LHCN-M2 (cell line): Measurements from ENCODE around the gene MAFG. TPM values are rescaled to one million over a fixed set of nuclear protein-coding genes. Genes with fewer than 3 reads are reported as not detected.

ENCODE experiments used
- DNase-seq: peaks from one replicate; pipeline ENCODE4 v3.0.0-alpha.2; 2012; ENCODE audit warnings: low read depth
- total RNA-seq: library from RNA; depleted of rRNA; stranded (reverse); fragments of >200 nt; gene quantifications from 2 replicates; pipeline ENCODE4 v1.2.3, GENCODE V29; 2014

The MAFG gene
- total RNA-seq, 1 experiment from 2014 or later = 18.8 TPM

DNA sequence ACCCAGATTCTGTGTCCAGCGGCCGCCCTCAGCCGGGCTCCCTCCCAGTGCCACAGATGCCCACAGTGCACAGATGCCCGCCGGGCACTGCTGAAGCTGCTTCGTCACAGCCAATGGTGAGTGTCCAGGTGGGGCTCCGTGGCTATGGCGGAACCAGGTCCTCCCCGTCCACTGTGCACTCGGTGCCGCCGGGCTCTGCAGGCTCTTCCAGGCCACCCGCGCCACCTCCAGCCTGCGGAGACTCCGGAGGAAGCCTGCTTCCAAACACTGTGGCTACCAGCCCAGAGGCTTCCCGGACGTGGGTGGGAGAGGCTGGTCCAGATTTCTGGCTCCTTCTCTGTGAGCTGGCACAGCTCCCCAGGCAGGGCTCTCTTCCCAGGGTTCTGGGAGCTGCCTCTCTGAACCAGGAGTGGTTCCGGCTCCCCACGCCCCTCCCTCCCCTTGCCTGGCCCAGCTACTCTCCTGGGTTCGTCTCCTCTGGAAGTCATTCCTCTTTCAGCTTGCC lies 12.4 kb upstream of the MAFG start:
- no peak for DNase-seq

GRCh38 chr17:81939218-81939617 lies 11.7 kb upstream of the MAFG start:
- DNase-seq = no peak

GRCh38 chr17:81935709-81936084 lies 8.2 kb upstream of the MAFG start:
- no peak for DNase-seq

GRCh38 chr17:81934850-81935708 lies 7.5 kb upstream of the MAFG start:
- DNase-seq = no peak

DNA sequence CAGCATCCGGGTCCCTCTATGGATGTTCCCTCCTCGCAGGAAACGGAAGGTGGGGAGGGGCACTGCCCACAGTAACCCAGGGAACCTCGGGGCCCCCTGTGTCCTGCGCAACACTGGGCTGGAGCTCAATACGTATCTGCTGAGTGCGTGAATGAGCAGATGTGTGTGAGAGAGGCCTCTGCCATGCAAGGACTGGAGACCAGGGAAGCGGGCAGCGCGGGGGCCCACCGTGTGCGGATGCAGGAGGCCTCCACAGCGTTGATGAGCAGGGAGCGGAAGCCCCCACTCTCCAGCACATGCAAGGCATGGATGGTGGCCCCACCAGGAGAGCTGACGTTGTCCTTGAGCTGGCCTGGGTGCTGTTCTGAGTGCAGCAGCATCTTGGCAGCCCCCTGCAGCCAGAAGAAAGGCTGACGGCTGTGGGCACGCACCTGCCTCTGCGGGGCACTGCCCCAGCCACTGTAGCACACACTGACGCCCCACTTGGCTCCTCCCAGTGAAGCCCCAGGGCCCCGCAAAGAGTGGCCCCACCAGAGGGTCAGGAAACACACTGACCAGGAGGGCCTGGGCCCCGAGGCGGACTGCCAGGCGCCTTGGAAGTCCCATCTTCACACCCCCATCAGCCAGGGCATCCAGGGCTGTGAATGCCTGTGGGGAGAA lies 6.7 kb upstream of the MAFG start:
- no peak for DNase-seq

- DNase-seq = no peak
Measured at GRCh38 chr17:81933178-81933699, 5.7 kb upstream of the MAFG start.

DNA sequence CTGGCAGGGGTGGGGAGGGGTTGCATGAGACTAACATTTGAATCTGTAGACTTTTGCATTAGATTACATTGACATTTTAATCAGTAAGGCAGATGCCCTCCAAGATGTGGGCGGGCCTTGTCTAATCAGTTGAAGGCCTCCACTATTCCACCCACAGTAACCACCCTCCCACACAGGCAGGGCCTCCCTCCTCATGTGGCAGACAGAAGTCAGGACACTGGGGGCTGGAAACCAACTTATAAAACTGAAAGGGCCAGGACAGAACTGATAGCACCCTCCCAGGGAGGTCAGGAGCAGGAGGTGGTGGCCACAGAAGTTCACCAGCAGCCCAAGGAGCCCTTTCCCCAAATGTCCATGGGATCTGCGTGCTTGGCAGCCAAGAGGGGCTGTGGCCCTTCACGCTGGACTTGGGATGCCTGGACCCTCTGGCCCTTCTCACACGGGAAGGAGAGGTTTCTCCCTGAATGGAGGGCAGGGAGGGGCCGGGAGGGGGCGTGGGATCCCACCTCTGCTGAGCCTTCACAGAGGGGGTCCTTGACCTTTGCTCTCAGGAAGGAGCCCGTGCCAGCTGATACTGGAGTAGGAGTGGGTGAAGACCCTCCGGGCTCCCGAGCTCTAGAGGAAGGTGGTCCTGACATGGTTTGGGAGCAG lies 4.9 kb upstream of the MAFG start:
- DNase-seq = no peak

- DNase-seq = no peak
Measured at GRCh38 chr17:81931557-81932332, 4.2 kb upstream of the MAFG start.

- DNase-seq = no peak
Measured at GRCh38 chr17:81931189-81931556, 3.6 kb upstream of the MAFG start.

DNA sequence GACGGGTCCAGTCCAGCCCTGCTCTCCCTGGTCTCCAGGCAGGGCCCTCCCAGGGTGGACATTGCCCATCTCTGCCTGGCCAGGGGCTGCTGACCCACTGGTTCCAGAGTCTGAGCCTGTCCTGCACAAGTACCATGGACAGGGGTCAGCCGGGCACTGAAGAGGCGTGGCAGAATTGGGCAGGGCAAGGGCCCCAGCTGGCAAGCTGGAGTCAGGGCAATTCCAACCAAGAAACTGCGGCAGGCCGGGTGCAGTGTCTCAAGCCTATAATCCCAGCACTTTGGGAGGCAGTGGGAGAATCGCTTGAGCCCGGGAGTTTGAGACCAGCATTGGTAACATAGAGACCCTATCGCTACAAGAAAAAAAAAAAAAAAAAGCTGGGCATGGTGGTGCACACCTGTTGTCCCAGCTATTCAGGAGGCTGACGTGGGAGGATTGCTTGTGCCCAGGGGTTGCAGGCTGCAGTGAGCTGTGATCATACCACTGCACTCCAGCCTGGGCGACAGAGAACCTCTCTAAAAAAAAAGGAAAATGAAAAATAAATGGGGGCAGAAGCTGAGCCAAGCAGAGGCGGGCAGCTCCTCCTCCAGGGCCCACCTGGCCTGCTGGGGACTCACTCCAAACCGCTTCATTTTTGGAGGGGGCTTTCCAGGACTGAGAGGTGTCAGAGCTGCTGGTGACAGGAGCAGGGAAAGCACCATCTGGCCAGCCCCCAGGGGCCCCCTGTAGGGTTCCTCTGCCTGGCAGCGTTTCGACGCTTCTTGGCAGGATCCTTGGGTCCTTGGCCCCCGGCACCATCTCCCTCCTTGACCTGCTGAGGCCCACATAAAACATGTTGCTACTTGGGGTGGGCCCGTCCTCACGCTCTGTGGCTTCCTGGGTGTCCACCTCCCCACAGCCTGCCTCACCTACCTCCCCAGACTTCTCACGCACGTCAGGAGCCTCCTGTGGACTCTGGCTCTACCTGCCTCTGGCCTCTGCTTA lies 2.9 kb upstream of the MAFG start:
- peak; percentile 23 for DNase-seq

GRCh38 chr17:81929253-81930141 lies 2.0 kb upstream of the MAFG start:
- DNase-seq = no peak

GRCh38 chr17:81928544-81929252 lies 1.2 kb upstream of the MAFG start:
- no peak for DNase-seq

DNA sequence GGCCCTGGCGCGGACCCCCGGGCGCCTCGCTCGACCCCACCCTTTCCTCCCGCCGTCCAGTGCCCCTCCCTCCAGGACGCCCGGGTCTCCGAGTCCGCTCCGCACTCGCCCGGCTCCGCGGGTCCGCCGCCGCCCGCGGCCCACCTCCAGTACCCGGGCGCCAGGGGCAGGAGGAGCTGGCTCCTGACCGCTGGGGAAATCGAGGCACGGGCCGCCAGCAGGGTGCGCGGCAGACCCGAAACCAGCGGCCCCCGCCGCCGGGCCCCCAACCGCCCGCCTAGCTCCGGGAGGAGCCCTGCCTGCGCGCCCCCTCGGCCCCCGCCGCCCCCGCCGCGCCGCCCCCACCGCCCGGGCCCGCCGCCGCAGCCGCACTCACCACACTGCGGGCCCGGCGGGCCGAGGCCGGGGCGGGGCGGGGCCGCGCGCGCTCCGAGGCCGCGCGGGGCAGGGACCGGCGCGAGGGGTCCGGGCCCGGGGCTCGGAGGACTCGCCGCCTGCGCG lies 333 bp downstream of the MAFG start:
- no peak for DNase-seq

- DNase-seq = peak; percentile 86
Measured at GRCh38 chr17:81926451-81927151, 934 bp downstream of the MAFG start.

GRCh38 chr17:81925860-81926450 lies 1.6 kb downstream of the MAFG start:
- no peak for DNase-seq

- DNase-seq = no peak
Measured at GRCh38 chr17:81924557-81925532, 2.7 kb downstream of the MAFG start.
